HFF-Myc (cell line): ENCODE measurements around the gene POGK.
A peak's percentile ranks its signal among the peaks of the same experiment; 100 is the strongest.
"Not testable (repeated sequence)": the region's sequence is repeated elsewhere in the genome, so short reads cannot be mapped to it uniquely, and the experiment has no call there.

ENCODE experiments used
- DNase-seq: peaks from one replicate; pipeline ENCODE4 v3.0.0-alpha.2; 2011; ENCODE audit warnings: low read depth; ENCODE audit errors: extremely low read depth
- H3K4me3 ChIP-seq: replicated peaks from 2 replicates; pipeline ENCODE4 v1.5.1; 2011; ENCODE audit warnings: low read depth, mild to moderate bottlenecking, control low read depth, low read length
- TF ChIP-seq, protein P1 (sequence below): IDR thresholded peaks from 2 replicates; pipeline ENCODE4 v1.5.1; 2012; ENCODE audit warnings: mild to moderate bottlenecking, low read depth, low read length, control low read depth; ENCODE audit errors: missing control alignments

Gene POGK

DNA sequence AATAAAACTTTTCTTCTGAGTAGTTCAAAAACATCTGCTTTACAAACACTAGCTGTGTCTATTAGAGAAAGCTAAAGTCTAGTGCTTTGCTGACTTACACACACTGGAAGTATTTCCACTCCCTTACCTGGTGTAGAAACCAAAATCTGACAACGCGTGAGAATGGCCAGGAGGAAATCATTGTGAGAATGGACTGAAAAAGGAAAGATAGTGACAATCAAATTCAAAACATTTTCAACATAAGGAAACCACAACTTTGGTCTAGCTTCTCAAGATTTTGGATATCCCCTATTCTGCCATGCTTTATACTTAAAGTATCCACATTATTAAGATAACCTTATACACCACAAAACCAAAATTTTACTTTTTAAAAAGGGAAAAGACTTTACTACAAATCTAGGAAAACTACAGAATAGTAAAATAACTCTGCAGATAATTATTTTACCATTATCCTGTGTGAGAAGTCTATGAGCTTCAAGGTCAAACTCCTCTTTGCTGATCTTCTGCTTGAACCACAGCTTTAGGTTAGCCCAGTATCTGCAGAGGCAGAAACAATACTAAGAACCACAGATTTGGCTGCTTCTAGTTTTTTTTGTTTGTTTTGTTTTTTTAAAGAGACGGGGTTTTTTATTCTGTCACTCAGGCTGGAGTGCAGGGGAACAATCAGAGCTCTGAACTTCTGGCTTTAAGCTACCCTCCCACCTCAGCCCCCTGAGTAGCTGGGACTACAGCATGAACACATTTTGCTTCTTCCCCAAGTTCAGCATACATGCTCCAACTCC is 30.2 kb downstream of the POGK start:
- TF ChIP-seq, protein P1, sequence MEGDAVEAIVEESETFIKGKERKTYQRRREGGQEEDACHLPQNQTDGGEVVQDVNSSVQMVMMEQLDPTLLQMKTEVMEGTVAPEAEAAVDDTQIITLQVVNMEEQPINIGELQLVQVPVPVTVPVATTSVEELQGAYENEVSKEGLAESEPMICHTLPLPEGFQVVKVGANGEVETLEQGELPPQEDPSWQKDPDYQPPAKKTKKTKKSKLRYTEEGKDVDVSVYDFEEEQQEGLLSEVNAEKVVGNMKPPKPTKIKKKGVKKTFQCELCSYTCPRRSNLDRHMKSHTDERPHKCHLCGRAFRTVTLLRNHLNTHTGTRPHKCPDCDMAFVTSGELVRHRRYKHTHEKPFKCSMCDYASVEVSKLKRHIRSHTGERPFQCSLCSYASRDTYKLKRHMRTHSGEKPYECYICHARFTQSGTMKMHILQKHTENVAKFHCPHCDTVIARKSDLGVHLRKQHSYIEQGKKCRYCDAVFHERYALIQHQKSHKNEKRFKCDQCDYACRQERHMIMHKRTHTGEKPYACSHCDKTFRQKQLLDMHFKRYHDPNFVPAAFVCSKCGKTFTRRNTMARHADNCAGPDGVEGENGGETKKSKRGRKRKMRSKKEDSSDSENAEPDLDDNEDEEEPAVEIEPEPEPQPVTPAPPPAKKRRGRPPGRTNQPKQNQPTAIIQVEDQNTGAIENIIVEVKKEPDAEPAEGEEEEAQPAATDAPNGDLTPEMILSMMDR: no peak
- no peak overlapping the region for H3K4me3 ChIP-seq
- DNase-seq: no peak

DNA sequence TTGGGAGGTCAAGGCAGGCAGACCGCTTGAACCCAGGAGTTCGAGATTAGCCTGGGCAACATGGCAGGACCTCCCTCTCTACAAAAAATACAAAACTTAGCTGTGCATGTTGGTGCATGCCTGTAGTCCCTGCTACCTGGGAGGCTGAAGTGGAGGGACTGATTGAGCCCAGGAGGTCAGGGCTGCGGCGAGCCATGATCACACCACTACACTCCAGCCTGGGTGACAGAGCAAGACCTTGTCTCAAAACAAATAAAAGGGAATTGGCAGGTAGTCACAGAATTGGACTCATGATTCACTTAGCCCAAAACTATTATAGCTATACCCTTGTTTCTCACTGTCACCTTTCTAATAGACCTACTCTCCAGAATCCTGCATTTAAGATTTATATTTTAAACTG is 31.3 kb downstream of the POGK start:
- DNase-seq: no peak
- TF ChIP-seq, protein P1: no peak
- no peak overlapping the region for H3K4me3 ChIP-seq

DNA sequence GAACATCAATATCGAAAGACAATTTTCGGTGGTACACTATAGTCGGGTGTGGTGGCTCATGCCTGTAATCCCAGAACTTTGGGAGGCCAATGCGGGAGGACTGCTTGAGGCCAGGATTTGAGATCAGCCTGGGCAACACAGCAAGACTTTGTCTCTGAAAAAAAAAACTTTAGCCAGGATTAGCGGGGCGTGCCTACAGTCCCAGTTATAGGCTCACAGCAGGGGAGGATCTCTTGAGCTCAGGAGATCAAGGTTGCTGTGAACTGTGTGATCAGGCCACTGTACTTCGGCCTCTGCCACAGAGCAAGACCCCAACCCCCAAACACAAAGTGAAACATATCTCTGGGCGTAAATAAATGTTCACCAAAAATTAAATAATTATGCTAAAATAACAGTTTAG is 35.2 kb downstream of the POGK start:
- DNase-seq: no peak
- peak overlapping the region; percentile 77 for H3K4me3 ChIP-seq
- TF ChIP-seq, protein P1: no peak

DNA sequence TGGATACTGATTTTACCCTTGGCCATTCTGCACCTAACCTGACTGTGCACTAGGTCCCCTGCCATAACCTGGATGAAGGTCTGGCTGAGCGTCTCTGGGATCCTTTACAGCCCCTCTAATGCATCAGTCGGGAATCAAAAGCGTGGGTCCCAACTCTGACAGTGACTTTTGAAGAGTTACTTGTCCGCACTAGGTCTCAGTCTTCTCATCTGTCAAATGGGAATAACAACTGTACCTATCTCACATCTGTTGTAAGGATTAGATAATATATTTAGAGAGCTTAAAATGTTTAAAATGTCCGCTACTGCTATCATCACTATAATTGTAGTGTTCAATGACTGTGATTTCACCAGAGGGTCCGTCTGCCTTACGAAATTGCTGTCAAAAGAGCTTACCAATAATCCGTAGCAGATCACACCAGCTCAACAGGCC is 36.0 kb downstream of the POGK start:
- peak overlapping the region; percentile 77 for H3K4me3 ChIP-seq
- no peak for DNase-seq
- TF ChIP-seq, protein P1: no peak

DNA sequence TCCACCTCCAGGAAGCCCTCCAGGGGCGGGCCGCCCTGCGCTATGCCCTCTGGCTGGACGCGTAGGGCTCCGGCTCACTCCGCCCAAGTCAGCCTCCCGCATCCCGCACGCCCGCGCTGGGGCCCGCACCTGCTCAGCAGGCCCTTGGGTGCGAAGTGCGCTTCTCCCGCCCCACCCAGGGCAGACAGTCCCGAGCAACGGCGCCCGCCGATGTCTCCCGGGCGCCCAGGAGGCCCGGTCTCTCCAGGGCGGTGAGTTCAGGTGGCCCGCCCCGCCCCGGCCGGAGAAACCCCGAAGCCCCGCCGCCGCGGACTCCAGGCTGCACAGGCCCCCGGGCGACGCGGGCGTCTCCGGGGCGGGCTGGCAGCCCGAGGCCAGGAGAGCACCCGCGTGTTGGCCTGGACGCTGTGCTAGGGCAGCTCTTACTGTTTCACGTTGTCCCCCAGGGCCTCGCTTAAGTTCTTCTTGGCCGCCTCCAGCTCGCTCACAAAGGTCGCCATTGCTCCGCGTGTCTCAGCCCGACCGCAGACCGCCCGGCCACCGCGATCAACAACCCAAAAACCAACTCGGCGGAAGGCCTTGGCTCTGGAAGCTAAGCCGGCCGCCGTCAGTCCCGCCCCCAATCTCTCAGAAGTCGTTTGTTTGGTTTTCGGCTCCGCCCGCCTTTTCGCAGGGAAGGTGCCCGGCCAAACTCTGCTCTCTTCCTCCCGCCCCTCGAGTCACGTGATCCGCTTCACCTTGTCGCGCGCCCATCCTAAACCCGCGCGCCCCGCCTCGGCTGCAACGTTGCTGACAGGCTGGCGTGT is 36.7 kb downstream of the POGK start, which contains the start of gene TADA1:
TADA1 (minus strand) TSS at position 531 of the 806 bp plus-strand sequence; CDS start at position 500, 31 bp downstream.
- DNase-seq: peak; percentile 85
- TF ChIP-seq, protein P1: no peak
- H3K4me3 ChIP-seq: peak within 1 kb of the TSS; percentile 77

DNA sequence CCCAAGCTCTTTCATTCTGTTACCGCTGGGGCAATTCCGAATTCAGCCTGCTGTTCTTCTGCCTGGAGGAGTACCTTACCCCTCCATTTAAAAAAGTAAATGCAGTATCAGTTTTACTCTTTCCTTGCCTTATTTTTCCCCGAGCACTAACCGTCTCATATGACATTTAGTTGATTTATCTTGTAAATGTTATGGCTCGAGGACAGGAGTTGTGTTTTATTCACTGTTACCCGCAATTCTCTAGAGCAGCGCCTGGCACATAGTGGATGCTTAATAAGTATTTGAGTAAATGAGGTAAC is 37.2 kb downstream of the POGK start:
- no peak for DNase-seq
- peak overlapping the region; percentile 77 for H3K4me3 ChIP-seq
- TF ChIP-seq, protein P1: no peak

DNA sequence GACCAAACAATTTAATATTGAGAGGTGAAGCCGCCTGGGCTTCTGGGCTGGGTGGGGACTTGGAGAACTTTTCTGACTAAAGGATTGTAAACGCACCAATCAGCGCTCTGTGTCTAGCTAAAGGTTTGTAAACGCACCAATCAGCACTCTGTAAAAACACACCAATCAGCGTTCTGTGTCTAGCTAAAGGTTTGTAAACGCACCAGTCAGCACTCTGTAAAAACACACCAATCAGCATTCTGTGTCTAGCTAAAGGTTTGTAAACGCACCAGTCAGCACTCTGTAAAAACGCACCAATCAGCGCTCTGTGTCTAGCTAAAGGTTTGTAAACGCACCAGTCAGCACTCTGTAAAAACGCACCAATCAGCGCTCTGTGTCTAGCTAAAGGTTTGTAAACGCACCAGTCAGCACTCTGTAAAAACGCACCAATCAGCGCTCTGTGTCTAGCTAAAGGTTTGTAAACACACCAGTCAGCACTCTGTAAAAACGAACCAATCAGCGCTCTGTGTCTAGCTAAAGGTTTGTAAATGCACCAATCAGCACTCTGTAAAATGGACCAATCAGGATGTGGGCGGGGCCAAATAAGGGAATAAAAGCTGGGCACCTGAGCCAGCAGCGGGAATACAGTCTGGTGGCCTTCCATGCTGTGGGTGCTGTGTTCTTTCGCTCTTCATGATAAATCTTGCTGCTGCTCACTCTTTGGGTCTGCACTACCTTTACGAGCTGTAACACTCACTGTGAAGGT is 39.1 kb downstream of the POGK start:
- not testable (repeated sequence) for DNase-seq

More for the DNA sequence above, 39.1 kb downstream of the POGK start:
- H3K4me3 ChIP-seq: not testable (repeated sequence)
